ENCODE measurements around the gene HDAC3.

- TF ChIP-seq CTCF (IDR thresholded peaks at IDR 0.05) = no peak
- TF ChIP-seq POLR2A (IDR thresholded peaks at IDR 0.05) = no peak
Observed at GRCh38 chr5:141681695-141682641, 45.3 kb upstream of the HDAC3 start, which contains the start of gene ARAP3.

All from thyroid gland (tissue), 4 donors.